Keratinocyte (primary cell): Measurements from ENCODE around the gene NUP214. TPM values are rescaled to one million over a fixed set of nuclear protein-coding genes. Genes with fewer than 3 reads are reported as not detected.

Source experiments
- DNase-seq: peaks from one replicate; pipeline ENCODE4 v3.0.0-alpha.2; 2011; ENCODE audit warnings: low read depth, missing footprints, low spot score
- FAIRE-seq: peaks from 2 replicates; lab custom pipeline; 2011; peaks lifted over from hg19 to GRCh38; lab: Jason Lieb, UNC
- H2AFZ ChIP-seq: 2 replicates; pipeline ENCODE4 v1.6.0; 2012; ENCODE audit warnings: low read length, control low read depth, inconsistent platforms; ENCODE audit not compliant: control insufficient read depth
- H3K27ac ChIP-seq: 2 replicates; pipeline ENCODE4 v1.5.1; 2011; ENCODE audit warnings: low read length; ENCODE audit not compliant: control insufficient read depth, insufficient read depth
- H3K27me3 ChIP-seq: 3 replicates; pipeline ENCODE4 v1.6.0; 2011; ENCODE audit warnings: low read length; ENCODE audit not compliant: control insufficient read depth, insufficient read depth; ENCODE audit errors: extremely low read depth
- H3K36me3 ChIP-seq, 2 experiments: 2 replicates in 1 of 2; 3 replicates in 1 of 2; pipeline ENCODE4 v1.5.1; 2011; ENCODE audit warnings: low read length in 2 of 2, mild to moderate bottlenecking in 1 of 2; ENCODE audit not compliant: control insufficient read depth in 2 of 2, insufficient read depth in 2 of 2; ENCODE audit errors: extremely low read depth in 1 of 2
- H3K4me1 ChIP-seq: 3 replicates; pipeline ENCODE4 v1.5.1; 2011; ENCODE audit warnings: low read length; ENCODE audit not compliant: control insufficient read depth, insufficient read depth; ENCODE audit errors: extremely low read depth
- H3K4me2 ChIP-seq: 3 replicates; pipeline ENCODE4 v1.6.0; 2011; ENCODE audit warnings: low read depth, low read length; ENCODE audit not compliant: control insufficient read depth, insufficient read depth; ENCODE audit errors: extremely low read depth
- H3K4me3 ChIP-seq, 3 experiments: fragments of 200-600 bp in 1 of 3; sonication (generic) in 1 of 3; 2 replicates in 2 of 3; 3 replicates in 1 of 3; pipeline ENCODE4 v1.5.1; 2011 to 2016; ENCODE audit warnings: low read length in 3 of 3, mild to moderate bottlenecking in 3 of 3, control low read depth in 2 of 3, inconsistent platforms in 1 of 3, low read depth in 1 of 3, mixed read lengths in 1 of 3, mixed run types in 1 of 3, moderate library complexity in 1 of 3; ENCODE audit not compliant: control insufficient read depth in 2 of 3, insufficient read depth in 2 of 3; ENCODE audit errors: extremely low read depth in 1 of 3
- H3K79me2 ChIP-seq: 2 replicates; pipeline ENCODE4 v1.6.0; 2012; ENCODE audit warnings: low read length; ENCODE audit not compliant: control insufficient read depth, insufficient read depth
- H3K9ac ChIP-seq: 3 replicates; pipeline ENCODE4 v1.6.0; 2011; ENCODE audit warnings: low read length; ENCODE audit not compliant: control insufficient read depth, insufficient read depth; ENCODE audit errors: extremely low read depth
- H3K9me1 ChIP-seq: 3 replicates; pipeline ENCODE4 v1.6.0; 2011; ENCODE audit warnings: low read length; ENCODE audit not compliant: control insufficient read depth, insufficient read depth; ENCODE audit errors: extremely low read depth
- H3K9me3 ChIP-seq: 2 replicates; pipeline ENCODE4 v1.5.1; 2012; ENCODE audit warnings: low read depth, low read length; ENCODE audit not compliant: control insufficient read depth
- H4K20me1 ChIP-seq: 3 replicates; pipeline ENCODE4 v1.6.0; 2011; ENCODE audit warnings: low read length; ENCODE audit not compliant: control insufficient read depth, insufficient read depth; ENCODE audit errors: extremely low read depth
- EZH2 ChIP-seq: IDR thresholded peaks from one replicate; pipeline ENCODE4 v1.6.1; 2012; ENCODE audit warnings: inconsistent platforms, mild to moderate bottlenecking, low read length, moderate library complexity
- dilution Hi-C: fragments of 300-500 bp; cut with MboI; formaldehyde crosslinking; loops from one replicate; pipeline ENCODE4 v1.7.0; 2020; ENCODE audit warnings: low sequenced_read_pairs; ENCODE audit not compliant: extremely low pct_ligation_motif_present
- polyA plus RNA-seq, 5 experiments: library from polyadenylated mRNA; depleted of rRNA in 3 of 5; stranded (reverse) in 3 of 5; stranded (forward) in 1 of 5; unstranded in 1 of 5; fragments of >200 nt; gene quantifications; 1 replicate in 1 of 5; 2 replicates in 3 of 5; 3 replicates in 1 of 5; pipeline versions ENCODE4 v1.2.1 to v1.2.3, GENCODE V29; 2011 to 2012; ENCODE audit warnings: missing spikeins in 2 of 5, low read depth in 1 of 5, low replicate concordance in 1 of 5
- TF ChIP-seq, protein P1 (sequence below), 3 experiments: IDR thresholded peaks in 1 of 3; conservative IDR thresholded peaks in 1 of 3; optimal IDR thresholded peaks in 1 of 3; 2 replicates in 2 of 3; 3 replicates in 1 of 3; pipeline versions ENCODE3 to v1.5.1; 2011; ENCODE audit warnings: low read length in 3 of 3, mild to moderate bottlenecking in 3 of 3, moderate library complexity in 2 of 3, control low read depth in 1 of 3, inconsistent platforms in 1 of 3; ENCODE audit not compliant: insufficient read depth in 2 of 3; ENCODE audit errors: extremely low read depth in 1 of 3

NUP214 gene
- polyA plus RNA-seq, 1 donor (not counting 4 experiments of a cell fraction or from before 2014, with no cell fraction given): 7.3 TPM

GRCh38 chr9:131138676-131139075 is 13.3 kb downstream of the NUP214 start:
- Histone ChIP-seq H3K27me3 (no peaks in the 10 kb centered on the region), H2AFZ (no peak overlapping the region), H3K9me3 (no peaks in the 10 kb centered on the region), H3K27ac (no peak overlapping the region), H3K9me1 (no peaks in the 10 kb centered on the region), H4K20me1 (no peaks in the 10 kb centered on the region), H3K4me1 (no peaks in the 10 kb centered on the region), H3K79me2 (no peaks in the 10 kb centered on the region), H3K4me3 (no peak overlapping the region), H3K9ac (no peak overlapping the region), H3K4me2 (no peak overlapping the region), H3K36me3 (peaks cover 37 to 39% of the 10 kb centered on the region in 2 experiments)
- dilution Hi-C loops: no loop called here
- DNase-seq (no peak), FAIRE-seq (no peak)
- no peak for TF ChIP-seq EZH2
- TF ChIP-seq, protein P1, sequence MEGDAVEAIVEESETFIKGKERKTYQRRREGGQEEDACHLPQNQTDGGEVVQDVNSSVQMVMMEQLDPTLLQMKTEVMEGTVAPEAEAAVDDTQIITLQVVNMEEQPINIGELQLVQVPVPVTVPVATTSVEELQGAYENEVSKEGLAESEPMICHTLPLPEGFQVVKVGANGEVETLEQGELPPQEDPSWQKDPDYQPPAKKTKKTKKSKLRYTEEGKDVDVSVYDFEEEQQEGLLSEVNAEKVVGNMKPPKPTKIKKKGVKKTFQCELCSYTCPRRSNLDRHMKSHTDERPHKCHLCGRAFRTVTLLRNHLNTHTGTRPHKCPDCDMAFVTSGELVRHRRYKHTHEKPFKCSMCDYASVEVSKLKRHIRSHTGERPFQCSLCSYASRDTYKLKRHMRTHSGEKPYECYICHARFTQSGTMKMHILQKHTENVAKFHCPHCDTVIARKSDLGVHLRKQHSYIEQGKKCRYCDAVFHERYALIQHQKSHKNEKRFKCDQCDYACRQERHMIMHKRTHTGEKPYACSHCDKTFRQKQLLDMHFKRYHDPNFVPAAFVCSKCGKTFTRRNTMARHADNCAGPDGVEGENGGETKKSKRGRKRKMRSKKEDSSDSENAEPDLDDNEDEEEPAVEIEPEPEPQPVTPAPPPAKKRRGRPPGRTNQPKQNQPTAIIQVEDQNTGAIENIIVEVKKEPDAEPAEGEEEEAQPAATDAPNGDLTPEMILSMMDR (optimal IDR thresholded peaks at IDR 0.05 in 1 of 3, IDR thresholded peaks at IDR 0.05 in 1 of 3, conservative IDR thresholded peaks at IDR 0.05 in 1 of 3; ENCODE audit: extremely low read depth in 1 of 3, insufficient read depth in 2 of 3, low read length in 3 of 3): no peak

DNA sequence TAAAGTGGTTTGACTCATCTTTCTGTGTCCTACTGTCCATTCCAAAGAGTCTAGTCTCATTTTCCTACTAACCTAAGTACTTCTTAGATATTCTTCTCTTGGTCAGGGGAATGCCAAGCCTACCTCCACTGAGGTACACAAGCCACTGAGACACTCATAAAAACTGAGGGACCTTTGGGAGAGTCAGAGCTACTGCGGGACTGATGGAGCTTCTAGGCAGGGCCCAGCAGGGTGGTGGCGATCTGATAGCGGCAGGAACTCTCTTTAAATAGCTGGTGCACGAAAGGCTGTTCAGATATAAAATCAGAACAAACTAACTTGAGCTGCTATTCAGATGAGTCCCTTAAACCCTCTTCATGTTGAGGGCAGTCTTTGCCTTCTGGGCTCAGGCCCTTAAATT is 14.7 kb downstream of the NUP214 start:
- Histone ChIP-seq H3K36me3 (peaks cover 36 to 40% of the 10 kb centered on the region in 2 experiments), H3K79me2 (no peaks in the 10 kb centered on the region), H3K4me1 (no peaks in the 10 kb centered on the region), H3K9ac (no peak overlapping the region), H3K9me3 (no peaks in the 10 kb centered on the region), H3K9me1 (no peaks in the 10 kb centered on the region), H3K4me3 (no peak overlapping the region), H3K27ac (no peak overlapping the region), H4K20me1 (no peaks in the 10 kb centered on the region), H2AFZ (no peak overlapping the region), H3K4me2 (no peak overlapping the region), H3K27me3 (no peaks in the 10 kb centered on the region)
- dilution Hi-C loops: no loop called here
- FAIRE-seq (no peak), DNase-seq (no peak)
- TF ChIP-seq, protein P1 (optimal IDR thresholded peaks at IDR 0.05 in 1 of 3, IDR thresholded peaks at IDR 0.05 in 1 of 3, conservative IDR thresholded peaks at IDR 0.05 in 1 of 3; ENCODE audit: extremely low read depth in 1 of 3, insufficient read depth in 2 of 3, low read length in 3 of 3): no peak
- no peak for TF ChIP-seq EZH2
